Measurements from ENCODE around the gene ROR1. TPM values are rescaled to one million over a fixed set of nuclear protein-coding genes. Genes with fewer than 3 reads are reported as not detected.

ROR1 gene
- total RNA-seq, 1 experiment from 2014 or later: 2.7 TPM

- Histone ChIP-seq H3K36me3 (ENCODE audit: control insufficient read depth in 1 of 2, insufficient read depth in 2 of 2, low read length in 2 of 2) (no peaks in the 10 kb centered on the region), H3K4me3 (replicated peaks in 1 of 2; ENCODE audit: low read depth in 1 of 2, low read length in 2 of 2) (no peak overlapping the region), H3K27me3 (ENCODE audit: insufficient read depth, low read length) (no peaks in the 10 kb centered on the region), H4K20me1 (ENCODE audit: insufficient read depth) (no peaks in the 10 kb centered on the region), H3K27ac (ENCODE audit: low read depth, low read length) (no peak overlapping the region), H3K9me2 (ENCODE audit: insufficient read depth) (no peaks in the 10 kb centered on the region), H3K9ac (ENCODE audit: low read length) (no peak overlapping the region), H3K4me1 (ENCODE audit: control insufficient read depth in 1 of 2, insufficient read depth in 2 of 2, low read length in 2 of 2) (peaks cover 0 to 15% of the 10 kb centered on the region in 2 experiments; a peak in 2 of 4 replicates), H3K79me2 (ENCODE audit: insufficient read depth, low read length) (no peaks in the 10 kb centered on the region), H3K4me2 (ENCODE audit: low read length) (no peak overlapping the region), H2AFZ (ENCODE audit: low read depth, low read length, poor library complexity, severe bottlenecking) (no peak overlapping the region), H3K9me3 (ENCODE audit: control insufficient read depth in 1 of 2, insufficient read depth in 1 of 2, low read depth in 1 of 2, low read length in 2 of 2) (no peaks in the 10 kb centered on the region)
- BruUV-seq (replicated peaks): no TSS peak
- ChIA-PET POLR2A (no interaction called here), RAD21 (ENCODE audit: low non-redundant PET in 1 of 2, low total read pairs in 2 of 2, uncharacterized antibody in 2 of 2, unreplicated experiment in 2 of 2) (no interaction called here), CTCF (interaction anchor here (1.3 to 7.2 kb wide), 3 partner anchors 211 to 232 kb away, joined by 3 to 50 read pairs (median 3); no protein-coding TSS in a partner anchor)
- no peak for ATAC-seq
- intact Hi-C loops (cut with micrococcal nuclease): no loop called here
- no peak for TF ChIP-seq CBX3 (IDR thresholded peaks at IDR 0.05; ENCODE audit: low read depth)
- TF ChIP-seq CTCF (IDR thresholded peaks at IDR 0.05 in 2 of 3, conservative IDR thresholded peaks at IDR 0.05 in 1 of 3; ENCODE audit: borderline replicate concordance in 1 of 3, insufficient read depth in 1 of 3, low read depth in 2 of 3, low read length in 2 of 3): no peak
- TF ChIP-seq ELF1 (IDR thresholded peaks at IDR 0.05; ENCODE audit: borderline replicate concordance, low read depth): no peak
- TF ChIP-seq YY1 (IDR thresholded peaks at IDR 0.05; ENCODE audit: extremely low read depth, insufficient replicate concordance, low read depth, low read length): no peak
- TF ChIP-seq, protein P1, sequence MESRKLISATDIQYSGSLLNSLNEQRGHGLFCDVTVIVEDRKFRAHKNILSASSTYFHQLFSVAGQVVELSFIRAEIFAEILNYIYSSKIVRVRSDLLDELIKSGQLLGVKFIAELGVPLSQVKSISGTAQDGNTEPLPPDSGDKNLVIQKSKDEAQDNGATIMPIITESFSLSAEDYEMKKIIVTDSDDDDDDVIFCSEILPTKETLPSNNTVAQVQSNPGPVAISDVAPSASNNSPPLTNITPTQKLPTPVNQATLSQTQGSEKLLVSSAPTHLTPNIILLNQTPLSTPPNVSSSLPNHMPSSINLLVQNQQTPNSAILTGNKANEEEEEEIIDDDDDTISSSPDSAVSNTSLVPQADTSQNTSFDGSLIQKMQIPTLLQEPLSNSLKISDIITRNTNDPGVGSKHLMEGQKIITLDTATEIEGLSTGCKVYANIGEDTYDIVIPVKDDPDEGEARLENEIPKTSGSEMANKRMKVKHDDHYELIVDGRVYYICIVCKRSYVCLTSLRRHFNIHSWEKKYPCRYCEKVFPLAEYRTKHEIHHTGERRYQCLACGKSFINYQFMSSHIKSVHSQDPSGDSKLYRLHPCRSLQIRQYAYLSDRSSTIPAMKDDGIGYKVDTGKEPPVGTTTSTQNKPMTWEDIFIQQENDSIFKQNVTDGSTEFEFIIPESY (IDR thresholded peaks at IDR 0.05; ENCODE audit: extremely low read depth, insufficient replicate concordance, low read length): no peak
- TF ChIP-seq ZFX (IDR thresholded peaks at IDR 0.05): no peak
- TF ChIP-seq, protein P2, sequence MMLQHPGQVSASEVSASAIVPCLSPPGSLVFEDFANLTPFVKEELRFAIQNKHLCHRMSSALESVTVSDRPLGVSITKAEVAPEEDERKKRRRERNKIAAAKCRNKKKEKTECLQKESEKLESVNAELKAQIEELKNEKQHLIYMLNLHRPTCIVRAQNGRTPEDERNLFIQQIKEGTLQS (IDR thresholded peaks at IDR 0.05): no peak
- no peak for TF ChIP-seq FOSL1 (IDR thresholded peaks at IDR 0.05; ENCODE audit: low read depth)
- TF ChIP-seq POLR2A (IDR thresholded peaks at IDR 0.05; ENCODE audit: borderline replicate concordance, extremely low read depth, insufficient read depth, insufficient read length): no peak
- TF ChIP-seq EZH2 (IDR thresholded peaks at IDR 0.05): no peak
- no peak for TF ChIP-seq POLR2AphosphoS5 (IDR thresholded peaks at IDR 0.05; ENCODE audit: low read depth, low read length)
- no peak for TF ChIP-seq CEBPB (IDR thresholded peaks at IDR 0.05; ENCODE audit: low read depth)
- TF ChIP-seq SRF (IDR thresholded peaks at IDR 0.05; ENCODE audit: low read depth): no peak
- no peak for TF ChIP-seq SIN3A (IDR thresholded peaks at IDR 0.05; ENCODE audit: low read depth)
- no peak for TF ChIP-seq SP1 (IDR thresholded peaks at IDR 0.05; ENCODE audit: low read depth)
- no peak for TF ChIP-seq MAX (IDR thresholded peaks at IDR 0.05)
- TF ChIP-seq EZH2phosphoT487 (IDR thresholded peaks at IDR 0.05; ENCODE audit: borderline replicate concordance): no peak
- TF ChIP-seq RAD21 (IDR thresholded peaks at IDR 0.05; ENCODE audit: low read depth): no peak
- no peak for DNase-seq (ENCODE audit: low read depth, low spot score)
Observed at GRCh38 chr1:63923302-63923701, 149.5 kb downstream of the ROR1 start.

Data from HCT116 (cell line).